ENCODE results near the gene DNAJC18.

The DNAJC18 gene

GRCh38 chr5:139364466-139364865 is 74.9 kb downstream of the DNAJC18 start:
- DNase-seq (ENCODE audit: low read depth), result no peak

GRCh38 chr5:139363937-139364336 is 75.4 kb downstream of the DNAJC18 start:
- no peak for DNase-seq (ENCODE audit: low read depth)

GRCh38 chr5:139361835-139362429 is 77.4 kb downstream of the DNAJC18 start:
- DNase-seq (ENCODE audit: low read depth), result no peak

GRCh38 chr5:139360384-139360783 is 78.9 kb downstream of the DNAJC18 start:
- DNase-seq (ENCODE audit: low read depth), result no peak

All from CMK (cell line).